ENCODE measurements around the gene DCLK1. TPM values are rescaled to one million over a fixed set of nuclear protein-coding genes. Genes with fewer than 3 reads are reported as not detected.

The DCLK1 gene
- total and polyA plus RNA-seq, 8 donors = 10.5 to 20.5 (median 12.8) TPM

DNA sequence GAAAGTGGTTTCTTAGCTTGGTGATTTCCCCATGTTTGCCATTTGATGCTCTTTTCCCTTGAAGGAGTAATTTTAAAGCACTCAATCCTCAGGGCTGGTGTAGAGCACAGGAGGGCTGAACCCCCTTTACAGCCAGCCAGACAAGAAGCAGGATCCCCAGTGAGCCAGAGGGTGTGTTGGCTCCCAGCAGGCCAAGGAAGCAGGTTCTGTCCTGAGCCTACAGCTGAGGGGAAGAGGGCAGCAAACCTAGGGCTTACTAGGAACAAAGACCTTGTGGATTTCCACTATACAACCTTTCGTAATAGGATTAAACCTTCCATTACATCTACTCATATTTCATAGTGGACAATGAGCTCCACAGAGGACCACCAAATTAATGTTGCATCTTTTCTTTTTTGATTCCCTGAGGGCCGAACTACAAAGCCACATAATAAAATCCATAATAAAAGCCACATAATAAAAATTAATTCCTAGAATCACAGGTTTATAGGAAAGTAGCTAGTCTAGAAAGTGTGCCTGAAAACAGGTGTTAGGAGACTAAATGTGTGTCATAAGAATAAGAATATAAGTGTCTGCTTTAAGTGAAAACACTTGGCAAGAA lies 300.2 kb downstream of the DCLK1 start:
- H3K4me1 ChIP-seq = no peaks in the 10 kb centered on the region
- ATAC-seq (no peak), DNase-seq (no peak)
- intact Hi-C loops (cut with DNase I) = no loop called here
- H3K36me3 ChIP-seq = no peaks in the 10 kb centered on the region
- no peaks in the 10 kb centered on the region for H3K27me3 ChIP-seq
- no peaks in the 10 kb centered on the region for H3K9me3 ChIP-seq
- H3K4me3 ChIP-seq = no peak overlapping the region
- TF ChIP-seq, protein P1, sequence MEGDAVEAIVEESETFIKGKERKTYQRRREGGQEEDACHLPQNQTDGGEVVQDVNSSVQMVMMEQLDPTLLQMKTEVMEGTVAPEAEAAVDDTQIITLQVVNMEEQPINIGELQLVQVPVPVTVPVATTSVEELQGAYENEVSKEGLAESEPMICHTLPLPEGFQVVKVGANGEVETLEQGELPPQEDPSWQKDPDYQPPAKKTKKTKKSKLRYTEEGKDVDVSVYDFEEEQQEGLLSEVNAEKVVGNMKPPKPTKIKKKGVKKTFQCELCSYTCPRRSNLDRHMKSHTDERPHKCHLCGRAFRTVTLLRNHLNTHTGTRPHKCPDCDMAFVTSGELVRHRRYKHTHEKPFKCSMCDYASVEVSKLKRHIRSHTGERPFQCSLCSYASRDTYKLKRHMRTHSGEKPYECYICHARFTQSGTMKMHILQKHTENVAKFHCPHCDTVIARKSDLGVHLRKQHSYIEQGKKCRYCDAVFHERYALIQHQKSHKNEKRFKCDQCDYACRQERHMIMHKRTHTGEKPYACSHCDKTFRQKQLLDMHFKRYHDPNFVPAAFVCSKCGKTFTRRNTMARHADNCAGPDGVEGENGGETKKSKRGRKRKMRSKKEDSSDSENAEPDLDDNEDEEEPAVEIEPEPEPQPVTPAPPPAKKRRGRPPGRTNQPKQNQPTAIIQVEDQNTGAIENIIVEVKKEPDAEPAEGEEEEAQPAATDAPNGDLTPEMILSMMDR (IDR thresholded peaks at IDR 0.05) = no peak
- no peak overlapping the region for H3K27ac ChIP-seq

DNA sequence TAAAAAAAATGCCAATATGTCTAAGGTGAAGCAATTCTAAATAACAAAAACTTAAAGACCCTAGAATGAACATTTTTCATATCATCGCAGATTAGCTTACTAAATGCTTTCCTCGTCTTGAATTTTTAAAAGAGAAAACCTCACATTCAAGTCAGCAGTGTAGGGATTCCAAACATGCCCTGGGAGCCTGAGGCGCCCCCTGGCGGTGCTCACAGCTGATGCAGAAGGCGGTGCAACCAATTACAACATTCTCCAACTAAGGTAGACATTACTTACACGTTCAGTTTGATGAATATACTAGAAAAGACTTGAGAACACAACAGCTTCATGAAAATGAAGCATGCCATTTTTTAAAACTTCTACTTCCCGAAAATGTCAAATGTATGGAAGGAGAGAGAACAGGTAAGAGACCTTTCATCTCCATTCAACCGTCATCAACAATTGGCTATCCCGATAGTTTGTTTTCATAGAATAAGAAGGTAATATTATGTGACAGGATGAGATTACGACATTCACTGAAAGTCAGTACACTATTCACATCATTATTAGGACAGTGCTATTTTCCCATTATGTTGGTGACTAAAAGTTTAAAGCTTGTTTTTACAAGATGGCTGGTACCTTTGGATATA lies 304.4 kb downstream of the DCLK1 start:
- H3K4me1 ChIP-seq = no peaks in the 10 kb centered on the region
- H3K36me3 ChIP-seq = no peaks in the 10 kb centered on the region
- H3K27me3 ChIP-seq = no peaks in the 10 kb centered on the region
- no peak for ATAC-seq
- no peaks in the 10 kb centered on the region for H3K9me3 ChIP-seq
- intact Hi-C loops (cut with DNase I) = no loop called here
- no peak overlapping the region for H3K27ac ChIP-seq
- no peak for DNase-seq
- TF ChIP-seq, protein P1 (IDR thresholded peaks at IDR 0.05) = no peak
- no peak overlapping the region for H3K4me3 ChIP-seq

DNA sequence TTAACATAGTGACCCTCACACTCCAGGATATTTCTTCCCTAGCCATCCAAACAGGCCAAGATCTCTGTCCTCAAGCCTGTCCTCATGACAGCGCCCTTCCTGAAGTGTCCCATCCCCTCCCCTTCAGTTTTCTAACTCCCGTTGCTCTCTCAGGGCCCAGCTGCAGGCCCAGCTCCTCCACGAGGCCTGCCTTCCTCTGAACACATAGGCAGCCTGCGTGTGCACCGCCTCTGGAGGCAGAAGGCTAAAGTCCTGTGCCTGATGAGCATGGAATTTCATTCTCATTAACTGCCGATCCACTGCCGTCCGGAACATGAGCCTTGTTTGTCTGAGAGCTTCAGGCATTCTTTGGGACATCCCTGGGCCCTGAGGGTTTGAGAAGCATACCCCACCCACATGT lies 306.4 kb downstream of the DCLK1 start:
- Histone ChIP-seq H3K9me3 (no peaks in the 10 kb centered on the region), H3K27me3 (no peaks in the 10 kb centered on the region), H3K27ac (no peak overlapping the region), H3K4me3 (no peak overlapping the region), H3K4me1 (no peaks in the 10 kb centered on the region), H3K36me3 (no peaks in the 10 kb centered on the region)
- TF ChIP-seq, protein P1 (IDR thresholded peaks at IDR 0.05) = no peak
- intact Hi-C loops (cut with DNase I) = no loop called here
- ATAC-seq (no peak), DNase-seq (no peak)

DNA sequence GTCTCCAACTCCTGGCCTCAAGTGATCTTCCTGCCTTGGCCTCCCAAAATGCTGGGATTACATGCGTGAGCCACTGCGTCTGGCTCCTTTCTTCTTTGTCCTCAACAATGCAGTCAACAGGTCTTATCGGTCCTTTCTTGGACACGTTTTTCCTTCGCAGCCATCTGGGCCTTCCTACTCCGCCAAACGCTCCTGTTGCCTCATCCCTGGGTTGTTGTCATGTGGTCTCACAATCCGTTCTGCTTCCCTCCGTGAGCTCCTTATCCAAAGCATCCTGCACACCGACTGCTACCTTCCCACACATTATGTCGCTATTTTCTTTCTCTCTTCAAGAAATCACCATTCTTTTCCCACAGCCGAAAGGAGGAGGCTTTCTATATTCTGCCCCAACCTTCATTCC lies 306.8 kb downstream of the DCLK1 start:
- TF ChIP-seq, protein P1 (IDR thresholded peaks at IDR 0.05) = no peak
- Histone ChIP-seq H3K36me3 (no peaks in the 10 kb centered on the region), H3K27ac (no peak overlapping the region)

DNA sequence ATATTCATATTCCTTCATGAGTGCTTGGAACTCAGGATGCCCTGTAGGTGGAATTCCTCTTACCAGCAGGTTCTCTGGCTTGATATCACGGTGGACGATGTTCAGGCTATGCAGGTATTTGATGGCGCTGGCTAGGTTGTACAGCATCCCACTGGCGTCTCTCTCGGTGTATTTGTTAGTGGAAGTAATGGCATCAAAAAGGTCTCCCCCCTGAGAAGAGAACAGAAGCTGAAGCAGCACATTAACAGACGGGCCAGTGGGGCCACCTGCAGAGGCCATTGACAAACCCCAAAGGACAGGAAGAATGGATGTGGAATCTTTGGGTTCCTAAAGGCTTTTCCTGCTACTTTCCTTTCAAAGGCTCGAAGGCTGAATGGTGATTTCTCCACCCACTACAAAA lies 308.5 kb downstream of the DCLK1 start:
- Histone ChIP-seq H3K27me3 (no peaks in the 10 kb centered on the region), H3K36me3 (no peaks in the 10 kb centered on the region), H3K4me3 (no peak overlapping the region), H3K27ac (no peak overlapping the region), H3K9me3 (no peaks in the 10 kb centered on the region), H3K4me1 (no peaks in the 10 kb centered on the region)
- ATAC-seq = no peak
- intact Hi-C loops (cut with DNase I) = no loop called here
- TF ChIP-seq, protein P1 (IDR thresholded peaks at IDR 0.05) = no peak
- no peak for DNase-seq

More for the DNA sequence above, 306.8 kb downstream of the DCLK1 start:
- no peak for DNase-seq
- Histone ChIP-seq H3K27me3 (no peaks in the 10 kb centered on the region), H3K9me3 (no peaks in the 10 kb centered on the region), H3K4me1 (no peaks in the 10 kb centered on the region), H3K4me3 (no peak overlapping the region)
- ATAC-seq = no peak
- intact Hi-C loops (cut with DNase I) = no loop called here

Measured in left lung (tissue), 10 donors.